ENCODE results near the gene RSRC1.

The RSRC1 gene

GRCh38 chr3:158102242-158103080 lies 7.4 kb upstream of the RSRC1 start:
- DNase-seq (ENCODE audit: insufficient read length) (no peak), FAIRE-seq (no peak)
- TF ChIP-seq POLR2AphosphoS5 (IDR thresholded peaks at IDR 0.05; ENCODE audit: low read depth, low read length) (no peak), TAF1 (IDR thresholded peaks at IDR 0.05; ENCODE audit: borderline replicate concordance, low read depth, low read length) (no peak), POLR2A (IDR thresholded peaks at IDR 0.05; ENCODE audit: low read depth, low read length) (no peak)

- no peak for DNase-seq (ENCODE audit: insufficient read length)
- no peak for FAIRE-seq
- TF ChIP-seq POLR2A (IDR thresholded peaks at IDR 0.05; ENCODE audit: low read depth, low read length) (no peak), TAF1 (IDR thresholded peaks at IDR 0.05; ENCODE audit: borderline replicate concordance, low read depth, low read length) (no peak), POLR2AphosphoS5 (IDR thresholded peaks at IDR 0.05; ENCODE audit: low read depth, low read length) (no peak)
Measured at GRCh38 chr3:158103081-158103886, 6.6 kb upstream of the RSRC1 start.

GRCh38 chr3:158103887-158104327 lies 6.0 kb upstream of the RSRC1 start:
- no peak for DNase-seq (ENCODE audit: insufficient read length)
- TF ChIP-seq TAF1 (IDR thresholded peaks at IDR 0.05; ENCODE audit: borderline replicate concordance, low read depth, low read length): no peak
- TF ChIP-seq POLR2AphosphoS5 (IDR thresholded peaks at IDR 0.05; ENCODE audit: low read depth, low read length): no peak
- no peak for TF ChIP-seq POLR2A (IDR thresholded peaks at IDR 0.05; ENCODE audit: low read depth, low read length)
- no peak for FAIRE-seq

- no peak for DNase-seq (ENCODE audit: insufficient read length)
Measured at GRCh38 chr3:158104431-158104921, 5.4 kb upstream of the RSRC1 start.

GRCh38 chr3:158105119-158105709 lies 4.7 kb upstream of the RSRC1 start:
- FAIRE-seq (no peak), DNase-seq (ENCODE audit: insufficient read length) (no peak)
- TF ChIP-seq POLR2A (IDR thresholded peaks at IDR 0.05; ENCODE audit: low read depth, low read length): no peak
- no peak for TF ChIP-seq POLR2AphosphoS5 (IDR thresholded peaks at IDR 0.05; ENCODE audit: low read depth, low read length)
- no peak for TF ChIP-seq TAF1 (IDR thresholded peaks at IDR 0.05; ENCODE audit: borderline replicate concordance, low read depth, low read length)

More at GRCh38 chr3:158104431-158104921, 5.4 kb upstream of the RSRC1 start:
- no peak for FAIRE-seq
- no peak for TF ChIP-seq POLR2AphosphoS5 (IDR thresholded peaks at IDR 0.05; ENCODE audit: low read depth, low read length)
- TF ChIP-seq TAF1 (IDR thresholded peaks at IDR 0.05; ENCODE audit: borderline replicate concordance, low read depth, low read length): no peak
- no peak for TF ChIP-seq POLR2A (IDR thresholded peaks at IDR 0.05; ENCODE audit: low read depth, low read length)

- FAIRE-seq: no peak
- no peak for DNase-seq (ENCODE audit: insufficient read length)
- TF ChIP-seq TAF1 (IDR thresholded peaks at IDR 0.05; ENCODE audit: borderline replicate concordance, low read depth, low read length) (no peak), POLR2AphosphoS5 (IDR thresholded peaks at IDR 0.05; ENCODE audit: low read depth, low read length) (no peak), POLR2A (IDR thresholded peaks at IDR 0.05; ENCODE audit: low read depth, low read length) (no peak)
Measured at GRCh38 chr3:158105710-158106253, 4.1 kb upstream of the RSRC1 start.

- no peak for DNase-seq (ENCODE audit: insufficient read length)
- FAIRE-seq: peak; percentile 57
- TF ChIP-seq POLR2A (IDR thresholded peaks at IDR 0.05; ENCODE audit: low read depth, low read length) (no peak), TAF1 (IDR thresholded peaks at IDR 0.05; ENCODE audit: borderline replicate concordance, low read depth, low read length) (no peak), POLR2AphosphoS5 (IDR thresholded peaks at IDR 0.05; ENCODE audit: low read depth, low read length) (no peak)
Measured at GRCh38 chr3:158106766-158107471, 3.0 kb upstream of the RSRC1 start.

- FAIRE-seq (no peak), DNase-seq (ENCODE audit: insufficient read length) (no peak)
- TF ChIP-seq POLR2A (IDR thresholded peaks at IDR 0.05; ENCODE audit: low read depth, low read length) (no peak), POLR2AphosphoS5 (IDR thresholded peaks at IDR 0.05; ENCODE audit: low read depth, low read length) (no peak), TAF1 (IDR thresholded peaks at IDR 0.05; ENCODE audit: borderline replicate concordance, low read depth, low read length) (no peak)
Measured at GRCh38 chr3:158107605-158108444, 2.1 kb upstream of the RSRC1 start.

- DNase-seq (ENCODE audit: insufficient read length): no peak
- no peak for TF ChIP-seq POLR2A (IDR thresholded peaks at IDR 0.05; ENCODE audit: low read depth, low read length)
- TF ChIP-seq POLR2AphosphoS5 (IDR thresholded peaks at IDR 0.05; ENCODE audit: low read depth, low read length): no peak
- TF ChIP-seq TAF1 (IDR thresholded peaks at IDR 0.05; ENCODE audit: borderline replicate concordance, low read depth, low read length): no peak
- FAIRE-seq: no peak
Measured at GRCh38 chr3:158108445-158108985, 1.4 kb upstream of the RSRC1 start.

All from GM12892 (cell line).